PC-9 (cell line): ENCODE data around the gene CDC42EP2.

Source experiments
- EZH2 ChIP-seq: fragments of 200-600 bp; sonication (generic); IDR thresholded peaks from 2 replicates; pipeline ENCODE4 v1.8.0; 2017; ENCODE audit warnings: antibody characterized with exemption, low read depth
- TF ChIP-seq, protein P1 (sequence below): fragments of 200-600 bp; sonication (generic); conservative IDR thresholded peaks from 2 replicates; pipeline ENCODE4 v1.6.1; 2017; ENCODE audit warnings: mixed run types, antibody characterized with exemption, mild to moderate bottlenecking, moderate library complexity

DNA sequence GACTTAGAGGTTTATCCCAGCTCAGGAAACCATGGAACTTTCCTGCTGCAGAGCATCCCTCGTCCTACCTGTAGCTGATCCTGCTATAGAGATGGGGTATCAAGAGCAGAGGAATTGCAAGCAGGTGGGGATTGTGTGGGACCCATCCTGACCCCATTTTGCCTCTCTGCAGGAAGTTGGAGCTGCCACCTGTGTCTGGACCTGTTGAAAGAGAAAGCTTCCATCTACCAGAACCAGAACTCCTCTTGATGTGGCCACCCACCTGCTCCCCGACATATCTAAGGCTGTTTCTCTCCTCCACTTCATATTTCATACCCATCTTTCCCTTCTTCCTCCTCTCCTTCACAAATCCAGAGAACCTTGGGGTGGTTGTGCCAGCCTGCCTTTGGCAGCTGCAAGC, 36.8 kb downstream of the CDC42EP2 start:
- TF ChIP-seq, protein P1, sequence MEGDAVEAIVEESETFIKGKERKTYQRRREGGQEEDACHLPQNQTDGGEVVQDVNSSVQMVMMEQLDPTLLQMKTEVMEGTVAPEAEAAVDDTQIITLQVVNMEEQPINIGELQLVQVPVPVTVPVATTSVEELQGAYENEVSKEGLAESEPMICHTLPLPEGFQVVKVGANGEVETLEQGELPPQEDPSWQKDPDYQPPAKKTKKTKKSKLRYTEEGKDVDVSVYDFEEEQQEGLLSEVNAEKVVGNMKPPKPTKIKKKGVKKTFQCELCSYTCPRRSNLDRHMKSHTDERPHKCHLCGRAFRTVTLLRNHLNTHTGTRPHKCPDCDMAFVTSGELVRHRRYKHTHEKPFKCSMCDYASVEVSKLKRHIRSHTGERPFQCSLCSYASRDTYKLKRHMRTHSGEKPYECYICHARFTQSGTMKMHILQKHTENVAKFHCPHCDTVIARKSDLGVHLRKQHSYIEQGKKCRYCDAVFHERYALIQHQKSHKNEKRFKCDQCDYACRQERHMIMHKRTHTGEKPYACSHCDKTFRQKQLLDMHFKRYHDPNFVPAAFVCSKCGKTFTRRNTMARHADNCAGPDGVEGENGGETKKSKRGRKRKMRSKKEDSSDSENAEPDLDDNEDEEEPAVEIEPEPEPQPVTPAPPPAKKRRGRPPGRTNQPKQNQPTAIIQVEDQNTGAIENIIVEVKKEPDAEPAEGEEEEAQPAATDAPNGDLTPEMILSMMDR = no peak
- TF ChIP-seq EZH2 = no peak
